Activated naive CD4-positive, alpha-beta T cell treated with anti-CD3 and anti-CD28 coated beads for 36 hours (primary cell): Measurements from ENCODE around the gene MACO1. TPM values are rescaled to one million over a fixed set of nuclear protein-coding genes. Genes with fewer than 3 reads are reported as not detected.
"Not testable (repeated sequence)": the region's sequence is repeated elsewhere in the genome, so short reads cannot be mapped to it uniquely, and the experiment has no call there.

Source experiments
- CTCF ChIA-PET: fragments of 350-600 bp; sonication (Branson Sonifier 250); formaldehyde crosslinking; loops from one replicate; lab custom pipeline; 2021; ENCODE audit warnings: antibody characterized with exemption; lab: Charles Lee
- DNase-seq: peaks from one replicate; pipeline ENCODE4 v3.0.0-alpha.2; 2020
- H3K27ac Mint-ChIP-seq: one replicate; pipeline ENCODE4 v1.8.0; 2021; ENCODE audit warnings: mild to moderate bottlenecking, mixed read lengths
- H3K27me3 Mint-ChIP-seq: one replicate; pipeline ENCODE4 v1.8.0; 2021; ENCODE audit warnings: low read depth, mixed read lengths
- H3K36me3 Mint-ChIP-seq: one replicate; pipeline ENCODE4 v1.8.0; 2021; ENCODE audit warnings: low read depth, mixed read lengths
- H3K4me1 Mint-ChIP-seq: one replicate; pipeline ENCODE4 v1.8.0; 2021; ENCODE audit warnings: low read depth, mixed read lengths
- H3K4me3 Mint-ChIP-seq: one replicate; pipeline ENCODE4 v1.8.0; 2021; ENCODE audit warnings: mild to moderate bottlenecking, moderate library complexity, mixed read lengths
- H3K9me3 Mint-ChIP-seq: one replicate; pipeline ENCODE4 v1.8.0; 2021; ENCODE audit warnings: mixed read lengths
- intact Hi-C: fragments of 100-400 bp; cut with micrococcal nuclease; formaldehyde crosslinking; loops from one replicate; pipeline ENCODE4 v1.15.1; 2023
- total RNA-seq, 2 experiments: library from RNA; stranded (reverse); gene quantifications; one replicate each; pipeline ENCODE4 v1.2.3, GENCODE V29; 2021

MACO1 gene
- 1 to 10 TPM; 8.4 to 8.6 TPM for total RNA-seq

- peak within 1 kb of the TSS; percentile 95 for H3K4me3 Mint-ChIP-seq
- H3K27ac Mint-ChIP-seq: peak within 1 kb of the TSS; percentile 93
- no peaks in the 10 kb centered on the region for H3K36me3 Mint-ChIP-seq
- DNase-seq: peak; percentile 98
- intact Hi-C loops: loop anchor here (1.0 to 5.0 kb wide), 5 partner anchors 16 to 392 kb away; partner anchors contain the start of genes SYF2 and TMEM50A
- H3K9me3 Mint-ChIP-seq: no peaks in the 10 kb centered on the region
- no peaks in the 10 kb centered on the region for H3K27me3 Mint-ChIP-seq
- CTCF ChIA-PET: no interaction called here
- peaks cover 39% of the 10 kb centered on the region for H3K4me1 Mint-ChIP-seq
Observed at GRCh38 chr1:25430073-25430966, at the start of gene MACO1. Gene MACO1 (plus strand): TSS chr1:25430897. CDS start chr1:25431099, 202 bp downstream.

- intact Hi-C loops, CTCF ChIA-PET, H3K4me3 Mint-ChIP-seq, H3K9me3 Mint-ChIP-seq, H3K27me3 Mint-ChIP-seq, DNase-seq, H3K27ac Mint-ChIP-seq, H3K36me3 Mint-ChIP-seq, H3K4me1 Mint-ChIP-seq: not testable (repeated sequence)
Observed at GRCh38 chr1:25382543-25382942, 48.2 kb upstream of the MACO1 start.

GRCh38 chr1:25383090-25383489, 47.6 kb upstream of the MACO1 start:
- CTCF ChIA-PET, H3K27ac Mint-ChIP-seq, H3K27me3 Mint-ChIP-seq, H3K4me3 Mint-ChIP-seq, DNase-seq, H3K4me1 Mint-ChIP-seq, H3K36me3 Mint-ChIP-seq, intact Hi-C loops, H3K9me3 Mint-ChIP-seq: not testable (repeated sequence)

GRCh38 chr1:25383875-25384274, 46.8 kb upstream of the MACO1 start:
- CTCF ChIA-PET, DNase-seq, H3K4me3 Mint-ChIP-seq, H3K9me3 Mint-ChIP-seq, H3K36me3 Mint-ChIP-seq, intact Hi-C loops, H3K27me3 Mint-ChIP-seq, H3K27ac Mint-ChIP-seq, H3K4me1 Mint-ChIP-seq: not testable (repeated sequence)

- intact Hi-C loops, H3K27ac Mint-ChIP-seq, H3K4me3 Mint-ChIP-seq: not testable (repeated sequence)
Observed at GRCh38 chr1:25387096-25387495, 43.6 kb upstream of the MACO1 start.

GRCh38 chr1:25388691-25389090, 42.0 kb upstream of the MACO1 start:
- H3K36me3 Mint-ChIP-seq, H3K9me3 Mint-ChIP-seq, H3K27me3 Mint-ChIP-seq, H3K4me3 Mint-ChIP-seq, CTCF ChIA-PET, H3K4me1 Mint-ChIP-seq, H3K27ac Mint-ChIP-seq, DNase-seq, intact Hi-C loops: not testable (repeated sequence)

More at GRCh38 chr1:25387096-25387495, 43.6 kb upstream of the MACO1 start:
- H3K36me3 Mint-ChIP-seq, H3K4me1 Mint-ChIP-seq, H3K9me3 Mint-ChIP-seq, H3K27me3 Mint-ChIP-seq, CTCF ChIA-PET, DNase-seq: not testable (repeated sequence)

GRCh38 chr1:25389721-25390120, 41.0 kb upstream of the MACO1 start:
- DNase-seq, H3K36me3 Mint-ChIP-seq, H3K27me3 Mint-ChIP-seq, H3K9me3 Mint-ChIP-seq, CTCF ChIA-PET, H3K27ac Mint-ChIP-seq, H3K4me1 Mint-ChIP-seq, intact Hi-C loops, H3K4me3 Mint-ChIP-seq: not testable (repeated sequence)

GRCh38 chr1:25392841-25393240, 37.9 kb upstream of the MACO1 start:
- Mint-ChIP-seq H3K4me3 (no peak overlapping the region), H3K9me3 (no peaks in the 10 kb centered on the region), H3K27me3 (no peaks in the 10 kb centered on the region), H3K4me1 (peaks cover 3% of the 10 kb centered on the region), H3K27ac (no peak overlapping the region), H3K36me3 (no peaks in the 10 kb centered on the region)
- intact Hi-C loops: no loop called here
- CTCF ChIA-PET: interaction anchor here (0.6 kb wide), 2 partner anchors 141 to 600 kb away, joined by 3 to 5 read pairs; no protein-coding TSS in a partner anchor
- DNase-seq: no peak

- CTCF ChIA-PET: interaction anchor here (0.7 kb wide), 2 partner anchors 129 to 216 kb away, joined by 3 read pairs; no protein-coding TSS in a partner anchor
- DNase-seq, H3K36me3 Mint-ChIP-seq, H3K27ac Mint-ChIP-seq, H3K4me1 Mint-ChIP-seq, intact Hi-C loops, H3K4me3 Mint-ChIP-seq, H3K9me3 Mint-ChIP-seq, H3K27me3 Mint-ChIP-seq: not testable (repeated sequence)
Observed at GRCh38 chr1:25397549-25397948, 33.1 kb upstream of the MACO1 start.

- H3K4me1 Mint-ChIP-seq, H3K4me3 Mint-ChIP-seq, H3K9me3 Mint-ChIP-seq, intact Hi-C loops, CTCF ChIA-PET, DNase-seq, H3K36me3 Mint-ChIP-seq, H3K27ac Mint-ChIP-seq, H3K27me3 Mint-ChIP-seq: not testable (repeated sequence)
Observed at GRCh38 chr1:25398079-25398478, 32.6 kb upstream of the MACO1 start.

- intact Hi-C loops, H3K27ac Mint-ChIP-seq, H3K4me1 Mint-ChIP-seq, H3K36me3 Mint-ChIP-seq, H3K4me3 Mint-ChIP-seq, H3K9me3 Mint-ChIP-seq, H3K27me3 Mint-ChIP-seq: not testable (repeated sequence)
- DNase-seq: peak; percentile 34
- CTCF ChIA-PET: interaction anchor here (0.6 kb wide), 3 partner anchors 116 to 400 kb away, joined by 4 to 7 read pairs (median 6); no protein-coding TSS in a partner anchor
Observed at GRCh38 chr1:25402947-25403803, 27.5 kb upstream of the MACO1 start.

- H3K27ac Mint-ChIP-seq, intact Hi-C loops, H3K27me3 Mint-ChIP-seq, H3K4me1 Mint-ChIP-seq, H3K4me3 Mint-ChIP-seq, H3K9me3 Mint-ChIP-seq, DNase-seq, H3K36me3 Mint-ChIP-seq, CTCF ChIA-PET: not testable (repeated sequence)
Observed at GRCh38 chr1:25405731-25406305, 24.9 kb upstream of the MACO1 start.
